CD4-positive, alpha-beta T cell treated with Interferon gamma for 1 hour (primary cell): ENCODE measurements around the gene PRKN.

ENCODE experiments used
- DNase-seq: peaks from one replicate; pipeline ENCODE4 v3.0.0-alpha.2; 2020

PRKN gene

GRCh38 chr6:161626132-161626676 is 1101.4 kb downstream of the PRKN start:
- DNase-seq: no peak

- no peak for DNase-seq
Observed at GRCh38 chr6:161624111-161624510, 1103.5 kb downstream of the PRKN start.

- DNase-seq: no peak
Observed at GRCh38 chr6:161622779-161623178, 1104.8 kb downstream of the PRKN start.

GRCh38 chr6:161618831-161619454 is 1108.6 kb downstream of the PRKN start:
- DNase-seq: no peak

GRCh38 chr6:161613711-161614110 is 1113.9 kb downstream of the PRKN start:
- no peak for DNase-seq

- DNase-seq: no peak
Observed at GRCh38 chr6:161608771-161609170, 1118.8 kb downstream of the PRKN start.

- no peak for DNase-seq
Observed at GRCh38 chr6:161607696-161608297, 1119.8 kb downstream of the PRKN start.

GRCh38 chr6:161602359-161602758 is 1125.2 kb downstream of the PRKN start:
- DNase-seq: no peak

- DNase-seq: no peak
Observed at GRCh38 chr6:161598896-161599295, 1128.7 kb downstream of the PRKN start.

- no peak for DNase-seq
Observed at GRCh38 chr6:161596807-161597520, 1130.6 kb downstream of the PRKN start.

GRCh38 chr6:161594412-161594811 is 1133.2 kb downstream of the PRKN start:
- no peak for DNase-seq

- DNase-seq: no peak
Observed at GRCh38 chr6:161590961-161591627, 1136.5 kb downstream of the PRKN start.

- no peak for DNase-seq
Observed at GRCh38 chr6:161586887-161587286, 1140.7 kb downstream of the PRKN start.

- DNase-seq: no peak
Observed at GRCh38 chr6:161584621-161585340, 1142.8 kb downstream of the PRKN start.

- no peak for DNase-seq
Observed at GRCh38 chr6:161584051-161584450, 1143.5 kb downstream of the PRKN start.

GRCh38 chr6:161583584-161583983 is 1144.0 kb downstream of the PRKN start:
- no peak for DNase-seq

- DNase-seq: no peak
Observed at GRCh38 chr6:161578478-161578877, 1149.1 kb downstream of the PRKN start.

- DNase-seq: no peak
Observed at GRCh38 chr6:161575523-161576254, 1151.9 kb downstream of the PRKN start.

GRCh38 chr6:161568885-161569456 is 1158.6 kb downstream of the PRKN start:
- no peak for DNase-seq

GRCh38 chr6:161564952-161565351 is 1162.6 kb downstream of the PRKN start:
- DNase-seq: no peak

GRCh38 chr6:161561908-161562307 is 1165.7 kb downstream of the PRKN start:
- no peak for DNase-seq
